Measurements from ENCODE around the gene AMOTL1. TPM values are rescaled to one million over a fixed set of nuclear protein-coding genes. Genes with fewer than 3 reads are reported as not detected.

AMOTL1 gene
- total and polyA plus RNA-seq, 2 donors (not counting 3 experiments of a cell fraction or from before 2014, with no cell fraction given) = 12.5 to 37.8 TPM

DNA sequence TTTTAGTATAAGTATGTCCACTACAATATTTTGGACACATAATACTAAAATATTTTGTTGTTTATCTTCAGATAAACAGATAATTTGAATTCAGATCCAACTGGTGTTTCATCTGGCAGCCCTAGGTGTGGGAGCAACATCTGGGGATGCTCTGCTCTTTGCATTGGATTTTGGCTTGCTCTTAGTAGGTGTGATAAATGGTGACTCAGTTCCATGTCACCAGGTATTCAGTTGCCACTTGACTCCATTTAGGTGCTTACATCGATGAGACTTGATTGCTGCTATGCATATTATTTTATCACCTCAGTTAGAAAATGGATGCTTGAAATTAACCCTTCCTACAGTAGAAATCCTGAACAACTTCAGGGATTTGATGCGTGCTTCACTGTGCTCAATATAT, 13.3 kb upstream of the AMOTL1 start:
- no TSS peak for BruUV-seq (replicated peaks)
- FAIRE-seq = no peak

More for the DNA sequence above, 13.3 kb upstream of the AMOTL1 start:
- no peak overlapping the region for H3K9ac ChIP-seq (replicated peaks; ENCODE audit: extremely low read depth, insufficient read depth, low read length)
- no peaks in the 10 kb centered on the region for H3K27me3 ChIP-seq (ENCODE audit: control insufficient read depth in 2 of 2, insufficient read depth in 2 of 2, low read length in 2 of 2)
- CTCF ChIA-PET = interaction anchor here (1.5 to 6.4 kb wide), 3 partner anchors 13 to 214 kb away, joined by 4 to 34 read pairs (median 4); no protein-coding TSS in a partner anchor
- no peak overlapping the region for H2AFZ ChIP-seq (ENCODE audit: low read depth, low read length)
- POLR2A ChIA-PET = interaction anchor here (0.5 kb wide), 1 partner anchor 12 kb away, joined by 12 read pairs; no protein-coding TSS in a partner anchor
- intact Hi-C loops (cut with micrococcal nuclease) (no loop called here), dilution Hi-C loops (cut with MboI; ENCODE audit: extremely low pct_ligation_motif_present, low sequenced_read_pairs) (no loop called here)
- H3K9me3 ChIP-seq (replicated peaks; ENCODE audit: control insufficient read depth, insufficient read depth, low read length) = no peaks in the 10 kb centered on the region
- H3K4me2 ChIP-seq (ENCODE audit: insufficient read depth, low read length) = no peak overlapping the region
- H3K27ac ChIP-seq (ENCODE audit: insufficient read depth, low read depth, low read length) = no peak overlapping the region
- peaks cover 23% of the 10 kb centered on the region for H3K4me1 ChIP-seq (ENCODE audit: control insufficient read depth, extremely low read depth, insufficient read depth, low read length)
- no peaks in the 10 kb centered on the region for H4K20me1 ChIP-seq (replicated peaks; ENCODE audit: control insufficient read depth, extremely low read depth, insufficient read depth, low read length)
- no peak overlapping the region for H3K4me3 ChIP-seq (replicated peaks in 1 of 3; ENCODE audit: insufficient read depth in 1 of 3, low read depth in 1 of 3, low read length in 3 of 3)
- no peak for DNase-seq (ENCODE audit: low read depth, low spot score)
- no peaks in the 10 kb centered on the region for H3K9me1 ChIP-seq (replicated peaks; ENCODE audit: control insufficient read depth, extremely low read depth, insufficient read depth, low read length)
- no peaks in the 10 kb centered on the region for H3K79me2 ChIP-seq (ENCODE audit: control insufficient read depth, insufficient read depth, low read length)
- no peaks in the 10 kb centered on the region for H3K36me3 ChIP-seq (ENCODE audit: control insufficient read depth in 2 of 2, extremely low read depth in 1 of 2, insufficient read depth in 2 of 2, low read length in 2 of 2)
- TF ChIP-seq, protein P1, sequence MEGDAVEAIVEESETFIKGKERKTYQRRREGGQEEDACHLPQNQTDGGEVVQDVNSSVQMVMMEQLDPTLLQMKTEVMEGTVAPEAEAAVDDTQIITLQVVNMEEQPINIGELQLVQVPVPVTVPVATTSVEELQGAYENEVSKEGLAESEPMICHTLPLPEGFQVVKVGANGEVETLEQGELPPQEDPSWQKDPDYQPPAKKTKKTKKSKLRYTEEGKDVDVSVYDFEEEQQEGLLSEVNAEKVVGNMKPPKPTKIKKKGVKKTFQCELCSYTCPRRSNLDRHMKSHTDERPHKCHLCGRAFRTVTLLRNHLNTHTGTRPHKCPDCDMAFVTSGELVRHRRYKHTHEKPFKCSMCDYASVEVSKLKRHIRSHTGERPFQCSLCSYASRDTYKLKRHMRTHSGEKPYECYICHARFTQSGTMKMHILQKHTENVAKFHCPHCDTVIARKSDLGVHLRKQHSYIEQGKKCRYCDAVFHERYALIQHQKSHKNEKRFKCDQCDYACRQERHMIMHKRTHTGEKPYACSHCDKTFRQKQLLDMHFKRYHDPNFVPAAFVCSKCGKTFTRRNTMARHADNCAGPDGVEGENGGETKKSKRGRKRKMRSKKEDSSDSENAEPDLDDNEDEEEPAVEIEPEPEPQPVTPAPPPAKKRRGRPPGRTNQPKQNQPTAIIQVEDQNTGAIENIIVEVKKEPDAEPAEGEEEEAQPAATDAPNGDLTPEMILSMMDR (IDR thresholded peaks at IDR 0.05; ENCODE audit: extremely low read depth in 1 of 2, insufficient read depth in 1 of 2, low read depth in 1 of 2, low read length in 2 of 2) = no peak
- TF ChIP-seq, protein P2, sequence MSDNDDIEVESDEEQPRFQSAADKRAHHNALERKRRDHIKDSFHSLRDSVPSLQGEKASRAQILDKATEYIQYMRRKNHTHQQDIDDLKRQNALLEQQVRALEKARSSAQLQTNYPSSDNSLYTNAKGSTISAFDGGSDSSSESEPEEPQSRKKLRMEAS (IDR thresholded peaks at IDR 0.05; ENCODE audit: insufficient read depth, insufficient read length) = no peak
- TF ChIP-seq EZH2 (IDR thresholded peaks at IDR 0.05; ENCODE audit: borderline replicate concordance, low read depth, low read length, severe bottlenecking) (no peak), POLR2A (IDR thresholded peaks at IDR 0.05; ENCODE audit: low read depth, low read length) (no peak), MYC (IDR thresholded peaks at IDR 0.05; ENCODE audit: low read depth, low read length) (no peak), JUN (IDR thresholded peaks at IDR 0.05; ENCODE audit: borderline replicate concordance, insufficient read depth, insufficient read length, low read depth) (no peak), GATA2 (IDR thresholded peaks at IDR 0.05; ENCODE audit: insufficient read depth, insufficient read length, low read depth, low read length) (no peak), POLR2AphosphoS5 (IDR thresholded peaks at IDR 0.05; ENCODE audit: insufficient read depth, low read depth, low read length) (no peak), FOS (IDR thresholded peaks at IDR 0.05; ENCODE audit: borderline replicate concordance, insufficient read depth, low read length) (no peak)

Data from endothelial cell of umbilical vein (primary cell).